ENCODE measurements around the gene CFDP1.

CFDP1 gene

GRCh38 chr16:75402821-75403475 is 30.4 kb downstream of the CFDP1 start:
- peak; percentile 69 for DNase-seq

GRCh38 chr16:75402159-75402820 is 31.0 kb downstream of the CFDP1 start:
- no peak for DNase-seq

GRCh38 chr16:75401691-75402090 is 31.6 kb downstream of the CFDP1 start:
- no peak for DNase-seq

- no peak for DNase-seq
These were observed 35.0 kb downstream of the CFDP1 start for GRCh38 chr16:75398333-75398732.

- DNase-seq = no peak
These were observed 38.4 kb downstream of the CFDP1 start for GRCh38 chr16:75394941-75395340.

- DNase-seq = no peak
These were observed 40.4 kb downstream of the CFDP1 start for GRCh38 chr16:75392906-75393305.

GRCh38 chr16:75390926-75391653 is 42.2 kb downstream of the CFDP1 start:
- DNase-seq = no peak

GRCh38 chr16:75389096-75389690 is 44.1 kb downstream of the CFDP1 start:
- DNase-seq = no peak

GRCh38 chr16:75387951-75388350 is 45.4 kb downstream of the CFDP1 start:
- no peak for DNase-seq

GRCh38 chr16:75385507-75386152 is 47.7 kb downstream of the CFDP1 start:
- DNase-seq = peak; percentile 86

GRCh38 chr16:75383141-75383540 is 50.2 kb downstream of the CFDP1 start:
- no peak for DNase-seq

GRCh38 chr16:75382611-75383010 is 50.7 kb downstream of the CFDP1 start:
- DNase-seq = no peak

GRCh38 chr16:75380870-75381269 is 52.4 kb downstream of the CFDP1 start:
- DNase-seq = no peak

GRCh38 chr16:75379911-75380847 is 53.1 kb downstream of the CFDP1 start:
- DNase-seq = no peak

GRCh38 chr16:75379339-75379738 is 54.0 kb downstream of the CFDP1 start:
- DNase-seq = no peak

GRCh38 chr16:75378616-75379015 is 54.7 kb downstream of the CFDP1 start:
- peak; percentile 29 for DNase-seq

GRCh38 chr16:75377729-75378386 is 55.4 kb downstream of the CFDP1 start:
- peak; percentile 88 for DNase-seq

- peak; percentile 41 for DNase-seq
These were observed 56.7 kb downstream of the CFDP1 start for GRCh38 chr16:75376475-75377161.

GRCh38 chr16:75374388-75374787 is 58.9 kb downstream of the CFDP1 start:
- DNase-seq = no peak

GRCh38 chr16:75372236-75372856 is 61.0 kb downstream of the CFDP1 start:
- DNase-seq = no peak

Data from eye (tissue), 1 donor.